ENCODE measurements around the gene RNF214.

GRCh38 chr11:117202386-117203068 is 29.9 kb upstream of the RNF214 start:
- TF ChIP-seq POLR2A (IDR thresholded peaks at IDR 0.05) (no peak), CTCF (IDR thresholded peaks at IDR 0.05) (no peak)

Data from body of pancreas (tissue), 4 donors.